Left colon (tissue), 2 donors: ENCODE measurements around the gene HCN1. TPM values are rescaled to one million over a fixed set of nuclear protein-coding genes. Genes with fewer than 3 reads are reported as not detected.
"Not testable (repeated sequence)": the region's sequence is repeated elsewhere in the genome, so short reads cannot be mapped to it uniquely, and the experiment has no call there.

Experiments used
- ATAC-seq: fragments of 200-7000 bp; cut with Tn5 transposase; one replicate; pipeline ENCODE4 v1.9.1; 2020; ENCODE audit warnings: mild to moderate bottlenecking, moderate library complexity
- DNase-seq, 2 donors: peaks; one replicate each; pipeline ENCODE4 v3.0.0-alpha.2; 2020
- intact Hi-C, 2 donors: fragments of 100-400 bp; cut with DNase I in 1 of 2; cut with micrococcal nuclease in 1 of 2; formaldehyde crosslinking; loops; one replicate each; pipeline versions ENCODE4 v1.11.2 to v1.14.0; 2022; cut with DNase I, micrococcal nuclease
- total RNA-seq, 2 donors: library from RNA; stranded (reverse); fragmentation: NEBNext Ultra II Directional; extraction: Animal tissue kit (Norgen Biotek cat#: 25700); gene quantifications; one replicate each; pipeline ENCODE4 v1.2.1, GENCODE V29; 2021
- donor health status: DM: no; HTN: no; CAD: no.
- donor health status: DM: yes; HTN: yes; CAD: no.

The HCN1 gene
- total RNA-seq, 2 donors from 2014 or later = 0.06 TPM

DNA sequence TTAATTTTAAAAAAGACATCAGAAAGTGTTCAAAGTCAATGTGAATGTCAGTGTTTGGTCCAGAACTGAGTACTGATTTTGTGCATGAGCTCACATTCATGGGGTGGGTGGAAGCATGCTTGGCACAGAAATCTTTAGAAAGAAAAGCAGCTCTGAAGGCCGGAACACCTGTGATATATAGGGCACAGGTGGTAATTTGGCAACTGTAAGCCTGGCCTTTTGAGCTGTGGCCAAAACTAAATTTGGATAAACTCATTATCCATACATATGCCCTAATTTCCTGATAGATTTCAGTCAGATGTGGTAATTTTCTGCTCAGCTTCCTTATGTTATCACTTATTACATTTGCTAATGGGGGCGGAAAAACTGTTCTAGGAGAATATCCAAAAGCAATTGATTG, 211.4 kb downstream of the HCN1 start:
- DNase-seq = no peak
- ATAC-seq = no peak
- intact Hi-C loops = no loop called here

DNA sequence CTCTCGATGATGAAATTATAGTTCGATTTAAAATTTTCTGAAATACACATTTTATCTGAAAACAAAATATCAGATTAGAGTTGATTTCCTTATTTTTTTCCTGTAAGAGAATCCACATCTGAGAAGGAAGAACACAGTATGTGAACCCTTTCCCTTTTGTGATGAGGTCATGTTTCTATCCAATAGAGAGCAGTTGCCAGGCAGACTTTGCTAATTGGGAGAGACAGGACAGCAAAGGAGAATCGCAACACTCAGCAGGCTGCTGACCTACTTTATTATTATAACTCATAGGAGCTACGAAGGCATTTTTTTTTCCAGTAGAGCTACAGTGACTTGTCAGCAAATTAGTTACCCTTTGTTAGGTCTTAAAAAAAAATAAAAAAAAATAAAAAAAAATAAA, 242.1 kb downstream of the HCN1 start:
- intact Hi-C loops = no loop called here
- ATAC-seq = peak; percentile 83
- no peak for DNase-seq

DNA sequence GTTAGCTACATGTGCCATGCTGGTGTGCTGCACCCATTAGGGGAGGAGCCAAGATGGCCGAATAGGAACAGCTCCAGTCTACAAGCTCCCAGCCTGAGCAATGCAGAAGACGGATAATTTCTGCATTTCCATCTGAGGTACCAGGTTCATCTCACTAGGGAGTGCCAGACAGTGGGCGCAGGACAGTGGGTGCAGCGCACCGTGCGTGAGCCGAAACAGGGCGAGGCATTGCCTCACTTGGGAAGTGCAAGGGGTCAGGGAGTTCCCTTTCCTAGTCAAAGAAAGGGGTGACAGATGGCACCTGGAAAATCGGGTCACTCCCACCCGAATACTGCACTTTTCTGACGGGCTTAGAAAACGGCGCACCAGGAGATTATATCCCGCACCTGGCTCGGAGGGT, 251.3 kb downstream of the HCN1 start:
- ATAC-seq, intact Hi-C loops, DNase-seq: not testable (repeated sequence)

DNA sequence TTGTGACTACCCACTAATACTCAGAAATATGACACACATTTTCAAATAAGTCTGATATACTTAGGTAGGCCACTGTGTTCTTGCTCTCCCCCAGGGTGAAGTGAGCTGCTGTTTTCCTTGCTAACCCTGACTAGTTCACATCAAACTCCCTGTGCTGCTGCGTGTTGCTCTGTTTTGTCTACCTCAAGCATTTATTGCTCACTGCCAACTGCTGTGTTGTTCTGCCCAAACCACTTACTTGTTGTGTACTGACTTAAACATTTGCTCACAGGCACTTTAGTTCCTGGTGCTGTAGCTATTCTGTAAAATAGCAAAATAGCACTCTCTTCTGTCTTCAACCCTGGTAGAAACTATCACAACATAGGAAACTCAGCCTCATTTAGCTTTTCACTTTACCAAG, 255.7 kb downstream of the HCN1 start:
- intact Hi-C loops = no loop called here
- DNase-seq (no peak), ATAC-seq (no peak)

DNA sequence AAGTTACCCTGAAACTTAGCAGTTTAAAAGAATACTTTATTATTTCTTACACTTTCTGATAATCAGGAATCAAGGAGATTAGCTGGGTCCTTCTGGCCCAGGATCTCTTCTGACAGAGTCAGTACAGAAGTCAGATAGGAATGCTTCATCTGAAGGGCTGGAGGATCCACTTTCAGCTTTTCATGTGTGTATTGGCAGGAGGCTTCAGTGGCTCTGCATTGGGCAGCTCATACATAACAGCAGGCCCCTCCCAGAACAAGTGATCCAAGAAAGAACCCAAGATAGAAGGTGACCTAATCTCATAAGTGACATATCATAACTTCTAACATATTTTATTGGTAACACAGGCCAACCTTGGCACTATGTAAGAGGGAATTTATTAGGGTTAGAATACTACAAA, 258.4 kb downstream of the HCN1 start:
- intact Hi-C loops = no loop called here
- ATAC-seq (no peak), DNase-seq (no peak)

DNA sequence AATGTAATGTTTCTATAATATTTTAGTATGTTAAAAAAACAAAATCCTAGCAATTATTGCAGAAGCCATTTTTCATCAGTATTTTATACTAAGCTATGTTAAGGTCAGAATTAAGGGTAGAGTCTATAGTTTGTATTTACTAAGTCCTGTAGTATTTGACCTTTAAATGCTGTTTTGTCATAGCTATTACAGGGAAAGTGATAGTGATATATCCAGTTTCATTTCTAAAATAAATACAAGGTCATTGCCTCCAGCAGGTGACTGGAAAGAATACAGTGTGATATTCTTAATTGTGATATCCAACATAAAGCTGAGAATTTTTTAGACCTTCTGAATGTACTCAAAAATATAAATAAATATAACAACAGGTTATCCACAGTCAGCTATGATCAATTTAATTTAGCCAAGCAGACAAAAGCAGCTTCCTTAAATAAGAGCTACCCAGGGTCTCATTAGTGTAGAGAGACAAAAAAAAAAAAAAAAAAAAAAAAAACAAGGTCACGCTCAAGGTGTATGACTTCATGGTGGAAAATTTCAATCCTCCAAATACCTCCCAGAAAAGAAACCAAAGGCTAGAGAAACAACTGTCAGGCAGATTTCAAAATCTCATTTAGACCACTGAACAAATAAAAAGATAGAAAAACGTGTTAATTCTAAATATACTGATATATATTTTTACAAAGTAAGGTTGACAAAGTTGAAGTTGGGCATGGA, 278.7 kb downstream of the HCN1 start:
- ATAC-seq = no peak

DNA sequence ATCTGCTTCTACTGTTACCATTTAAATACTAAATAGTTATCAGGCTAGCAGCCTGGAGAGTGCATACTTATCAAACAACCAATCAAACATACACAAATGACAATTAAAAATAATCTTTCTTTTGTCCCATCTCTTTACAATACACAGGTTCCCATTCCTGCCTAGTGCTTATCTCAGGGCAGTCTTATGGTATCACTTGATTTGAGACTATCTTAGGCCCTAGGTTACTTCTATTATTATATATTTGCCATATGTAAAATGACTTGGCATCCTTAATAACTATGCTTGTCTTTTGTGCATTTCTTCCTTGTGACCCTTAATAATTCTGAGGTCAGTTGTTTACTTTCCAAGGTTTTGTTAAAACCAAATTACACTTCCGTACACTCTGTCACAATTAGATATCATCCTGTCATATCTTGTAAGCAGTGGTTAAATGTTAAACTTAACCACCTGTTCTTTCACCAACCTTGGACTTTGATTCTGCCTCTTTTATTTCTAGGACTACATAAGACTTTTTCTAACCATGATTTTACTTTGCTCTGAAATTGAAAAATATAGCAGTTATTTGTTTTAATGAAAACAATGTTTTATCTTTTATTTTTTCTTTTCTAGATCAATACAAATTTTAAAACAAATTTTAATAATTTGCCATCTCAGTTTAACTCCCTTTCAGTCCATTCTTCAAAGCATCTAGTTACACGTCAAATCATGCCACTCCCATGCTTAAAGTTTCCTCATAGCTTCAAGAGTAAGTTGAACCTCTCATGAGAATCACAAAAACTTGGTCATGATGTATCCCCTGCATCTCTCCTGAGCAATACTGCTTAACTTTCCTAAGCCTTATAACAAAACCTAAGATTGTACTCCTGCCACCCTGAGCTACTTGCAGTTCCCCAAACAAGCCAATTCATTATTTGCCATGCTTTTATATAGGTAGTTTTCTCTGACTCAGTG, 281.3 kb downstream of the HCN1 start:
- ATAC-seq (peak; percentile 93), DNase-seq (no peak)
- intact Hi-C loops = no loop called here

More for the DNA sequence above, 278.7 kb downstream of the HCN1 start:
- intact Hi-C loops = no loop called here
- DNase-seq = no peak

DNA sequence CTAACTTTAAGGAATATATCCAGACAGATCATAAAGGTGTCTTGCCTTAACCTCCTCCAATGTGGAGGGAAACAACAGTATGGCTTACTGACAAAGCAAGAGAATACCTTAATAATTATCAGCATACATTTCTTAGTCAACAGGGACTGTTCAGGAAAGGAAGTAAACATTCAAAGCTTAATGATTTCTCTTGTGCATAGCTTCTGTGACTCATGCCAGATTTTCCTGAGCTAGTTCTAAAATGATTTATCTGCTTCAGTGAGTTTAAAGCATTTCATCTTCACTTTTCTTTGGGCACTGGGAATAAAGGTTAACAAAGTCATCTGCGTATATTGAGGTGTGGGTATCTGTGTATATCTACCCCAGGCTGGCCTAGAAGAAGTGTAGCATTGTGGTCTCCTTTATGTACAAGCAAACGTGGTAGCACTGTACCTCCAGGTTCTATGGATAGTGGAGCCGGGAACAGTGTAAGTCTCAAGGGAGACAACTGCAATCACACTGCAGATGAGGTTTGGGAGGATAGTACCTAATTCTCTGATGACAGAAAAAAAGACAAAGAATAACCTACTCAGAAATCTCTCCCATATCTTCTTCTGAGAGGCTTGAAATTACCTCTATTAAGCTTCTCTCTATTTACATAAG, 284.1 kb downstream of the HCN1 start:
- ATAC-seq (no peak), DNase-seq (no peak)
- intact Hi-C loops = no loop called here

DNA sequence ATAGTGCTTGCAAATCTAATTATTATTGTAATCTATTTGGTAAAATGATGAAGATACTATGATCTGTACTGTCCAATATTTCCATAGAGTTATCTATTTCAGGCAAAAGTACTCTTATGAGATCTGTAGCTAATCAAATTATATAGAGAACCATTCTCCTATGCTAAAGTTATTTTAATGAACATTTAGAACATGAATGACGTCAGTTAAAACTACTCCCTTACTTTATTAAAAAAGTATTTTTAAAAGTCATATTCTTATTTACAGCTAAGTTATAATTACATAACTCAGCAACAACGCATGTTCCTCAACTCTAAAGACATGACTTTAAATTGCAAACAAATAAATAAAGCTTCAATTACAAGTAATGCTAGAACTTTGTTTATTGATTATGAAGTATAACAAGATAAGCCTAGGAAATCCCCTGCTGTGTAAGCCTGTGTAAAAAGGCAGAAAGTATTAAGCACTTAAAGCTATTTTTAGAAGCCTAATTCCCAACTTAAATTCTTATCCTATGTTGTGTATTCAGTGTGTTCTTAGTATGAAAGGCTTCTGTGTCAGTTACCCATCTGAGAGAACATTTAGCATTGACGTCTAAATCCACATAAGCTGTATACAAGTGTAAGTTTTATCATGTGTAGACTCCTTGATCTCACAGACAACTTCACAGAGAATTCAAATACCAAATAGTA, 285.7 kb downstream of the HCN1 start:
- intact Hi-C loops = no loop called here
- no peak for ATAC-seq
- no peak for DNase-seq

DNA sequence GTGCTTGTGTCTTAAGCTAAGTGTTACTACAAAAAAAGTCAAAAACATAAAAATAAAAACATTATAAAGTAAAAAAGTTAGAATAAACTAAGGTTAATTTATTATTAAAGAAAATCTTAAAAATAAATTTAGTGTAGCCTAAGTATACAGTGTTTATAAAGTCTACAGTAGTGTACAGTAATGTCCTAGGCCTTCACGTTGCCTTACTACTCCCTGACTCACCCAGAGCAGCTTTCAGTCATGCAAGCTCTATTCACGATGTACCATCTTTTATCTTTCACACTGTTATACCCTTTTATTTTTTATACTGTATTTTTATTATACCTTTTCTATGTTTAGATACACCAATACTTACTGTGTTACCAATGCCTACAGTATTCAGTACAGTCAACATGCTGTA, 288.1 kb downstream of the HCN1 start:
- DNase-seq (no peak), ATAC-seq (no peak)
- intact Hi-C loops = no loop called here

DNA sequence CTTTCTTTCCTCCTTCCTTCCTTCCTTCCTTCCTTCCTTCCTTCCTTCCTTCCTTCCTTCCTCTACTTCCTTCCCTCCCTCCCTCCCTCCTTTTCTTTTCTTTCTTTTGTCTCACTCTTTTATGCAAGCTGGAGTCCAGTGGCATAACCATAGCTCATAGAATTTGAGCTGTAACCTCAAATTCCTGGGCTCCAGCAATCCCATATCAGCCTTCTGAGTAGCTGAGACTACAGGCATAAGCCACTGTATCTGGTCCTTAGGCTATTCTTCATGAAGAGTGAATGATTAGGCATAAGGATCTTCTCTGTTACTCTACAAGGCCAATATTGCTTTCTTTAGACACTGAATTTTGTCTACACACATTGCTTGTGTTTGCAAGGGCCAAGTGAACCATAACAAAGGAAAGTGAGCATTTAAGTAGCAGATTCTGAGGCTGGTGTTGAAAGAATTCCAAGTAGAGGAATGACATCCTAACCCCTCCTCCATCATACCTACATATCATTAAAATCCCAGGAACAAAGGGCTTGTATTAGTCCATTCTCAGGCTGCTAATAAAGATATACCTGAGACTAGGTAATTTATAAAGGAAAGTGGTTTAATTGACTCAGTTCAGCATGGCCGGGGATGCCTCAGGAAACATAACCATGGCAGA, 293.2 kb downstream of the HCN1 start:
- intact Hi-C loops = no loop called here
- ATAC-seq = no peak

DNA sequence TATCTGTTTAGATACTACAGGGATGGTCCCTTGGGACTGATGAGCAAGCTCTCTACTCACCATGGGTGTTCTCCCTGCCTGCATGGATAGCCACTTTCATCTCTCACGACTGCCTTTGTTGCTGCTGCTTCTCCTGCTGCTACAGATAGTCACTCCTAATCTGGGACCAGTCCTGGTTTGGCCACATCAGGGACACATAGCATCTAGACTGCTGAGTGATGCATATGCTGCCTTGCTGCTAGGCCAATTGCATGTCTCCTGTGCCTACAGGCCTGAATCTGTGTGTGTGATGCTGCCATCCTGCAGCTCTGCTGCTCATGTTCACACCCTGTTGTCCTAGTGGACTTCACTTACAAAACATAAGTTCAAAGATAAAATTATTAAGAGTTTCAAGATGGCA, 297.1 kb downstream of the HCN1 start:
- intact Hi-C loops = no loop called here
- ATAC-seq = no peak
- no peak for DNase-seq

More for the DNA sequence above, 293.2 kb downstream of the HCN1 start:
- DNase-seq = no peak

DNA sequence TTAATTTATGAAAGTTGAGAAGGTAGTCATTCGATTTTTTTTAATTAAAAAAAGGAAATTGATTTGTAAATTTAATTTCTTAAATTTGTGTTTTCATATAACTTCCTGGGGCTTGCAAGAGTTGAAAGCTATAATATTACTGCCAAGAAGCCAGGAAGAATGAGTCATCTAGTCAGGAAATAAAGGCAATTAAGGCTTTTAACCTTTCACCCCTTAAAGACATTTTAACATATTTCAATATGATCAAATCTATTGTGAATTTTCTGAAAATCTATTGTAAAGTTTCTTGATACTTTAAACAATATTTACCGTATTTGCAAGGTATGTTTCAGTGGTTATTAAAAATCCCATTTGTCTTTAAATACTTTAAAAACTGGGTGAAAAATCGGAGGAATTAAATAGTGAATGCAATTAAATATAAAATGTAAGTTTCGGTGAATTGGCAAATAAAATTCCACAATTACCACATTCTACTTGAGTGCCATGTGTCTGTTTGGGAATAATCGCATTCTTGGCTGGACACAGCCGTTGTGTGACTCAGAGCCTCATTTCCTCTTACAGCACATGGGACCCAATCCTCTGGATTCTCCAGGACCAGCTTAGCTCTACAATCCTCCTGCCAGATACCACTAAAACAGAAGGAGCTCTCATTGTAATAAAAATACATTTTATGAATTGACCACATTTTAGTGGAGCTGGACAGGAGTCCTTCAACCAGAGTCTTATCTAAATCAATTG, 310.7 kb downstream of the HCN1 start:
- intact Hi-C loops = no loop called here
- no peak for ATAC-seq
- no peak for DNase-seq

DNA sequence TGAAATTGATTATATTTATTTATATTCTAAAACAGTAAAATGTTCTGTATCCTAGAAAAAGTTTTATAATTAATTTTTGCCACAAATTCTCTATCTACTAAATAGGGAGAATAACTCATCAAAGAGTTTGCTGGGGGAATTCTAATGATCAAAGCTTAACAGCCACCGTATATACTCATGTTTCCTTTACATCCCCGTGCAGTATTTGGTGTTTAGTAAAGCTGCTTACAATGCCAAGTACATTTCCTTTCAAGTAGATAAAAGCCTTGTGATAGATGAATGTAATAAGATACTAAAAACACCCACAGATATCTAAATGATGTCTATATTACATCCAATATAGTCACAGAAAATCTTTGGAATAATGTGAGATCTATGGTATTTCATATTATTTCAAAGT, 312.2 kb downstream of the HCN1 start:
- DNase-seq = no peak

DNA sequence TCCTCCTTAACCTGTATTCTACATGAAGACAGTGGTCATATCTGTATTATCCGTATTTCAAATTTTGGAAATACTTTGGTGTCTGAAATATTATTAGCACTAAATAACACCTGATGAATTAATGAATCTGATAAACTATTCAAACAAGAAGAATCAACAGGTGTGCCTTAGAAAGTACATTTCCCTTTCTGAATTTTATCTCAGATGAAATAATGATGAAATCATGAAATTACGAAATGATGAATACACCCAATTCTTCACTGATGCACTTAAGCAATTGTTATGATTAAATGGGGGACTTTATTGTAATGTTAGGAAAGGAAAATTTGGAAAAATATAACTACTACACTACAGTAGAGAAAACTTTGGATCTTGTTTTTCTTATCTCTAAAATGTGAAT, 313.6 kb downstream of the HCN1 start:
- ATAC-seq (no peak), DNase-seq (no peak)
- intact Hi-C loops = no loop called here

More for the DNA sequence above, 312.2 kb downstream of the HCN1 start:
- intact Hi-C loops = no loop called here
- no peak for ATAC-seq

DNA sequence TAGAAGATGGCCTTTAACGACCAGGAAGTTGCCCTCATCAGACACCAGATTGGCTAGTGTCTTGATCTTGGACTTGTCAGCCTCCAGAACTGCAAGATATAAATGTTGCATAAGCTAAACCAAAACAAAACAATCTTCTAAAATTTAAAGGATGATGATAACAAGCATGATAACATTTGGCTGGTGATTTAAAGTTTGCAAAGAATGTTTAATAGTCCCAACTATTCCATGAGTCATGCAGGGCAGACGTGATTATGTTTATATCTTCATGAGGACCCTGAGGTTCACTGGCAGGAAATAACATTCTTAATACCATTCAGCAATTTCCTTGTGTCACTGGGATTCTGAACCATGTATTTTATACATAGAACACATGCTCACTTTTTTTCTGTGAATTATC, 319.8 kb downstream of the HCN1 start:
- ATAC-seq = no peak

DNA sequence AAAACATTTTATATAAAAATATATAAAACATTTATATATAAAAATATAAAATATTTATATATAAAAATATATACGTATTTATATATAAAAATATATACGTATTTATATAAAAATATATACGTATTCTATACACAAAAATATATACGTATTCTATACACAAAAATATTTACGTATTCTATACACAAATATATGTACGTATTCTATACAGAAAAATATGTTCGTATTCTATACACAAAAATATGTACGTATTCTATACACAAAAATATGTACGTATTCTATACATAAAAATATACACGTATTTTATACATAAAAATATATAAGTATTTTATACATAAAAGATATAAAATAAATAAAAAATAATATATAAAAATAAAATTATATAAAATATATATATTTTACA, 323.6 kb downstream of the HCN1 start:
- intact Hi-C loops = no loop called here
- no peak for DNase-seq
- no peak for ATAC-seq

More for the DNA sequence above, 319.8 kb downstream of the HCN1 start:
- DNase-seq = no peak
- intact Hi-C loops = no loop called here

DNA sequence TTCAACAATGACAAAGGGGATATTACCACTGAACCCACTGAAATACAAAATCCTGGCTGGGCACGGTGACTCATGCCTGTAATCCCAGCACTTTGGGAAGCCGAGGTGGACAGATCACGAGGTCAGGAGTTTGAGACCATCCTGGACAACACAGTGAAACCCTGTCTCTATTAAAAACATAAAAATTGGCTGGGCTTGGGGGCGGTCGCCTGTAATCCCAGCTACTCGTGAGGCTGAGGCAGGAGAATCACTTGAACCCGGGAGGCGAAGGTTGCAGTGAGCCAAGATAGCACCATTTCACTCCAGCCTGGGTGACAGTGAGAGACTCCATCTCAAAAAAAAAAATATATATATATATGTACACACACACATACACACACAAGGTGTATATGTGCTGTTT, 324.8 kb downstream of the HCN1 start:
- intact Hi-C loops, ATAC-seq: not testable (repeated sequence)

More for the DNA sequence above, 324.8 kb downstream of the HCN1 start:
- not testable (repeated sequence) for DNase-seq
